HEK293 (cell line): ENCODE results near the gene DDAH1.

ENCODE experiments used
- CTCF ChIA-PET: fragments of 350-600 bp; formaldehyde crosslinking; extraction: SDS; loops from one replicate; lab custom pipeline; 2021; ENCODE audit warnings: antibody characterized with exemption; lab: Yijun Ruan, JAX
- POLR2A ChIA-PET: fragments of 300-600 bp; formaldehyde crosslinking; extraction: SDS; loops from one replicate; lab custom pipeline; 2020; ENCODE audit warnings: antibody characterized with exemption, inconsistent platforms; lab: Yijun Ruan, JAX
- H3K27ac ChIP-seq: fragments of 200-500 bp; sonication (Bioruptor generic); 2 replicates; pipeline ENCODE4 v1.5.1; 2014; ENCODE audit warnings: low read depth, low read length, control low read depth, inconsistent platforms; ENCODE audit errors: extremely low read depth
- H3K36me3 ChIP-seq, 2 experiments: fragments of 200-500 bp in 1 of 2; sonication (Bioruptor generic) in 1 of 2; 1 replicate in 1 of 2; 2 replicates in 1 of 2; pipeline ENCODE4 v1.5.1; 2014 to 2017; ENCODE audit warnings: inconsistent platforms in 2 of 2, low read length in 2 of 2; ENCODE audit not compliant: control insufficient read depth in 2 of 2, insufficient read depth in 1 of 2
- H3K4me1 ChIP-seq: fragments of 200-500 bp; sonication (Bioruptor generic); 2 replicates; pipeline ENCODE4 v1.5.1; 2014; ENCODE audit warnings: mild to moderate bottlenecking, low read length, inconsistent platforms; ENCODE audit not compliant: control insufficient read depth, insufficient read depth
- H3K4me3 ChIP-seq: 2 replicates; pipeline ENCODE4 v1.5.1; 2011; ENCODE audit warnings: low read depth, mild to moderate bottlenecking, control low read depth, low read length, moderate library complexity
- H3K9me3 ChIP-seq: fragments of 200-500 bp; sonication (Bioruptor generic); 2 replicates; pipeline ENCODE4 v1.5.1; 2014; ENCODE audit warnings: low read depth, low read length, inconsistent platforms; ENCODE audit not compliant: control insufficient read depth, insufficient read depth
- SP2 ChIP-seq: fragments of 450-650 bp; formaldehyde crosslinking; IDR thresholded peaks from 2 replicates; pipeline ENCODE4 v1.5.1; 2016; ENCODE audit warnings: missing biosample characterization, missing genetic modification characterization
- ZBTB17 ChIP-seq: fragments of 450-650 bp; formaldehyde crosslinking; IDR thresholded peaks from 2 replicates; pipeline ENCODE4 v1.5.1; 2016; ENCODE audit warnings: missing biosample characterization, missing genetic modification characterization
- ZBTB48 ChIP-seq: fragments of 450-650 bp; formaldehyde crosslinking; IDR thresholded peaks from 2 replicates; pipeline ENCODE4 v1.5.1; 2016; ENCODE audit warnings: missing biosample characterization, missing genetic modification characterization
- ZNF114 ChIP-seq: fragments of 450-650 bp; formaldehyde crosslinking; IDR thresholded peaks from 2 replicates; pipeline ENCODE4 v1.5.0; 2017; ENCODE audit warnings: missing biosample characterization, missing genetic modification characterization
- ZNF341 ChIP-seq: fragments of 450-650 bp; formaldehyde crosslinking; IDR thresholded peaks from 2 replicates; pipeline ENCODE4; 2016; ENCODE audit warnings: low read depth, missing biosample characterization, missing genetic modification characterization
- ZNF416 ChIP-seq: fragments of 450-650 bp; formaldehyde crosslinking; IDR thresholded peaks from 2 replicates; pipeline ENCODE4 v1.5.1; 2016; ENCODE audit warnings: missing biosample characterization, missing genetic modification characterization
- ZNF473 ChIP-seq: fragments of 450-650 bp; formaldehyde crosslinking; IDR thresholded peaks from 2 replicates; pipeline ENCODE4 v1.5.1; 2017; ENCODE audit warnings: missing biosample characterization, missing genetic modification characterization
- ZNF558 ChIP-seq: fragments of 450-650 bp; formaldehyde crosslinking; IDR thresholded peaks from 2 replicates; pipeline ENCODE4 v1.5.1; 2016; ENCODE audit warnings: missing biosample characterization, missing genetic modification characterization
- ZNF791 ChIP-seq: fragments of 450-650 bp; formaldehyde crosslinking; IDR thresholded peaks from 2 replicates; pipeline ENCODE4 v1.5.1; 2016; ENCODE audit warnings: missing biosample characterization, missing genetic modification characterization
- ZSCAN16 ChIP-seq: fragments of 450-650 bp; formaldehyde crosslinking; IDR thresholded peaks from 2 replicates; pipeline ENCODE4 v1.5.1; 2016; ENCODE audit warnings: missing biosample characterization, missing genetic modification characterization
- TF ChIP-seq, protein P1 (sequence below): fragments of 450-650 bp; formaldehyde crosslinking; IDR thresholded peaks from 2 replicates; pipeline ENCODE4 v1.5.1; 2016; ENCODE audit warnings: missing biosample characterization, missing genetic modification characterization, low read depth
- TF ChIP-seq, protein P2 (sequence below): fragments of 450-650 bp; formaldehyde crosslinking; IDR thresholded peaks from 2 replicates; pipeline ENCODE4 v1.5.1; 2017; ENCODE audit warnings: missing biosample characterization, missing genetic modification characterization
- TF ChIP-seq, protein P3 (sequence below): fragments of 450-650 bp; formaldehyde crosslinking; IDR thresholded peaks from 2 replicates; pipeline ENCODE4 v1.5.1; 2016; ENCODE audit warnings: missing biosample characterization, missing genetic modification characterization, borderline replicate concordance
- TF ChIP-seq, protein P4 (sequence below): fragments of 450-650 bp; formaldehyde crosslinking; IDR thresholded peaks from 2 replicates; pipeline ENCODE4 v1.5.1; 2016; ENCODE audit warnings: missing biosample characterization, missing genetic modification characterization

The DDAH1 gene

DNA sequence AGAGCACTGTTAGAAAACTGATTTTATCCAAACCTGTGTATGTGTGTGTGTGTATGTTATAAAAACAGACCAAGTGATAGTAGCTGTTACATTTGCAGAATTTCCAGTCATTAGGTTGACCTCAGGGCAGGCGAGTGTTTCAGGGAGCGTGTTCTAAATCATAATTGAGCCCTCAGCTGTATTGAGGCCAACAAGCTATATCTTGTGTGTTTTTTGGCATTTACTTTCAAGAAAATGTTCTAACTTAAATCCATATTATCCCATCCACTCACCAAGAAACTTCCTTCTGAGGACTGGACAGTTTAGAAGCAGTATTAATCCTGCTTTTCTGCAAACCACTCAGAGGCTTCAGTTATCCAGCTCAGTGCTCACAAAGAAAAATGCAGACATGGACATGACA, 12.0 kb downstream of the DDAH1 start:
- Histone ChIP-seq H3K9me3 (no peaks in the 10 kb centered on the region), H3K36me3 (no peaks in the 10 kb centered on the region), H3K4me3 (no peak overlapping the region)
- TF ChIP-seq ZNF791 (tag by site-specific recombination) (no peak), ZNF114 (no peak), ZBTB17 (tag by site-specific recombination) (no peak), ZBTB48 (tag by site-specific recombination) (no peak), ZSCAN16 (tag by site-specific recombination) (no peak)
- TF ChIP-seq, protein P1, sequence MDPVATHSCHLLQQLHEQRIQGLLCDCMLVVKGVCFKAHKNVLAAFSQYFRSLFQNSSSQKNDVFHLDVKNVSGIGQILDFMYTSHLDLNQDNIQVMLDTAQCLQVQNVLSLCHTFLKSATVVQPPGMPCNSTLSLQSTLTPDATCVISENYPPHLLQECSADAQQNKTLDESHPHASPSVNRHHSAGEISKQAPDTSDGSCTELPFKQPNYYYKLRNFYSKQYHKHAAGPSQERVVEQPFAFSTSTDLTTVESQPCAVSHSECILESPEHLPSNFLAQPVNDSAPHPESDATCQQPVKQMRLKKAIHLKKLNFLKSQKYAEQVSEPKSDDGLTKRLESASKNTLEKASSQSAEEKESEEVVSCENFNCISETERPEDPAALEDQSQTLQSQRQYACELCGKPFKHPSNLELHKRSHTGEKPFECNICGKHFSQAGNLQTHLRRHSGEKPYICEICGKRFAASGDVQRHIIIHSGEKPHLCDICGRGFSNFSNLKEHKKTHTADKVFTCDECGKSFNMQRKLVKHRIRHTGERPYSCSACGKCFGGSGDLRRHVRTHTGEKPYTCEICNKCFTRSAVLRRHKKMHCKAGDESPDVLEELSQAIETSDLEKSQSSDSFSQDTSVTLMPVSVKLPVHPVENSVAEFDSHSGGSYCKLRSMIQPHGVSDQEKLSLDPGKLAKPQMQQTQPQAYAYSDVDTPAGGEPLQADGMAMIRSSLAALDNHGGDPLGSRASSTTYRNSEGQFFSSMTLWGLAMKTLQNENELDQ = no peak
- TF ChIP-seq, protein P2, sequence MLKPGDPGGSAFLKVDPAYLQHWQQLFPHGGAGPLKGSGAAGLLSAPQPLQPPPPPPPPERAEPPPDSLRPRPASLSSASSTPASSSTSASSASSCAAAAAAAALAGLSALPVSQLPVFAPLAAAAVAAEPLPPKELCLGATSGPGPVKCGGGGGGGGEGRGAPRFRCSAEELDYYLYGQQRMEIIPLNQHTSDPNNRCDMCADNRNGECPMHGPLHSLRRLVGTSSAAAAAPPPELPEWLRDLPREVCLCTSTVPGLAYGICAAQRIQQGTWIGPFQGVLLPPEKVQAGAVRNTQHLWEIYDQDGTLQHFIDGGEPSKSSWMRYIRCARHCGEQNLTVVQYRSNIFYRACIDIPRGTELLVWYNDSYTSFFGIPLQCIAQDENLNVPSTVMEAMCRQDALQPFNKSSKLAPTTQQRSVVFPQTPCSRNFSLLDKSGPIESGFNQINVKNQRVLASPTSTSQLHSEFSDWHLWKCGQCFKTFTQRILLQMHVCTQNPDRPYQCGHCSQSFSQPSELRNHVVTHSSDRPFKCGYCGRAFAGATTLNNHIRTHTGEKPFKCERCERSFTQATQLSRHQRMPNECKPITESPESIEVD (tag by site-specific recombination) = 0 out of 2 replicates have a peak, but pooled peaks have one; percentile 16
- TF ChIP-seq, all 188 proteins: peak for 1
- Histone ChIP-seq H3K27ac (no peak overlapping the region), H3K4me1 (peaks cover 3% of the 10 kb centered on the region; the same call in 1 of the 2 replicates)
- POLR2A ChIA-PET = interaction anchor here (1.0 kb wide), 1 partner anchor 11 kb away, joined by 4 read pairs; no protein-coding TSS in a partner anchor
- CTCF ChIA-PET = interaction anchor here (0.5 to 1.3 kb wide), 3 partner anchors 12 to 144 kb away, joined by 3 to 4 read pairs (median 3); no protein-coding TSS in a partner anchor

DNA sequence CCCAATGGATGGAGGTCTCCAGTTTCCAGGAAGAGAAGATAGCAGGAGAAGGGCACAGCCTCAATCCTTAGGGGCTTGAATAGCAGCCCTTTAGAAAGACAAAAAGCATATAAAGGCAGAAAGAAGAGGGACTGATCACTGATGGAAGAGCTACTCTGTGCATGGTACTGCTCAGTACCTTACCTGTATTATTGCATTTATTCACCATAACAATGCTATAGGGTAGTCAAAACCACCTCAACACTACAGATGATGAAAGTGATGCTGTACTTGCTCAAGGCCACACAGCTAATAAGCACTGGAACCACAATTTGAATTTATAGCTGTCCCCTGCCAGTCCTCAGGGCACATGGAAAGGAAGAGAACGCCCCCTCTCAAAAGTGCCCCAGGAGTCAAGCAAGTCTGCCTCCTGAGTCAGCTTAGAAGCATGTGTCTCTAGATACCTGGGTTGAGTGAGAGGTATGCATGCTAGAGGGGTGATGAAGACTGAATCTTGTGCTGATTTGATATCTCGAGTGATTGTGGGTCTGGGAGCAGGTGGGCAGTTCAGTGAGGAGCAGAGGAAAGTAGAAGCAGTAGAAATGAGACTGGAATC, 13.6 kb downstream of the DDAH1 start:
- H3K4me1 ChIP-seq = peaks cover 3% of the 10 kb centered on the region; the same call in 1 of the 2 replicates
- ChIA-PET POLR2A (no interaction called here), CTCF (interaction anchor here (0.6 to 1.7 kb wide), 3 partner anchors 15 to 143 kb away, joined by 4 to 6 read pairs (median 4); no protein-coding TSS in a partner anchor)
- no peak overlapping the region for H3K4me3 ChIP-seq
- H3K36me3 ChIP-seq = no peaks in the 10 kb centered on the region
- TF ChIP-seq ZNF558 (tag by site-specific recombination) (no peak), ZNF341 (tag by site-specific recombination) (no peak), ZNF416 (no peak), SP2 (tag by site-specific recombination) (no peak), ZNF473 (no peak), ZBTB17 (tag by site-specific recombination) (no peak)
- TF ChIP-seq, protein P3, sequence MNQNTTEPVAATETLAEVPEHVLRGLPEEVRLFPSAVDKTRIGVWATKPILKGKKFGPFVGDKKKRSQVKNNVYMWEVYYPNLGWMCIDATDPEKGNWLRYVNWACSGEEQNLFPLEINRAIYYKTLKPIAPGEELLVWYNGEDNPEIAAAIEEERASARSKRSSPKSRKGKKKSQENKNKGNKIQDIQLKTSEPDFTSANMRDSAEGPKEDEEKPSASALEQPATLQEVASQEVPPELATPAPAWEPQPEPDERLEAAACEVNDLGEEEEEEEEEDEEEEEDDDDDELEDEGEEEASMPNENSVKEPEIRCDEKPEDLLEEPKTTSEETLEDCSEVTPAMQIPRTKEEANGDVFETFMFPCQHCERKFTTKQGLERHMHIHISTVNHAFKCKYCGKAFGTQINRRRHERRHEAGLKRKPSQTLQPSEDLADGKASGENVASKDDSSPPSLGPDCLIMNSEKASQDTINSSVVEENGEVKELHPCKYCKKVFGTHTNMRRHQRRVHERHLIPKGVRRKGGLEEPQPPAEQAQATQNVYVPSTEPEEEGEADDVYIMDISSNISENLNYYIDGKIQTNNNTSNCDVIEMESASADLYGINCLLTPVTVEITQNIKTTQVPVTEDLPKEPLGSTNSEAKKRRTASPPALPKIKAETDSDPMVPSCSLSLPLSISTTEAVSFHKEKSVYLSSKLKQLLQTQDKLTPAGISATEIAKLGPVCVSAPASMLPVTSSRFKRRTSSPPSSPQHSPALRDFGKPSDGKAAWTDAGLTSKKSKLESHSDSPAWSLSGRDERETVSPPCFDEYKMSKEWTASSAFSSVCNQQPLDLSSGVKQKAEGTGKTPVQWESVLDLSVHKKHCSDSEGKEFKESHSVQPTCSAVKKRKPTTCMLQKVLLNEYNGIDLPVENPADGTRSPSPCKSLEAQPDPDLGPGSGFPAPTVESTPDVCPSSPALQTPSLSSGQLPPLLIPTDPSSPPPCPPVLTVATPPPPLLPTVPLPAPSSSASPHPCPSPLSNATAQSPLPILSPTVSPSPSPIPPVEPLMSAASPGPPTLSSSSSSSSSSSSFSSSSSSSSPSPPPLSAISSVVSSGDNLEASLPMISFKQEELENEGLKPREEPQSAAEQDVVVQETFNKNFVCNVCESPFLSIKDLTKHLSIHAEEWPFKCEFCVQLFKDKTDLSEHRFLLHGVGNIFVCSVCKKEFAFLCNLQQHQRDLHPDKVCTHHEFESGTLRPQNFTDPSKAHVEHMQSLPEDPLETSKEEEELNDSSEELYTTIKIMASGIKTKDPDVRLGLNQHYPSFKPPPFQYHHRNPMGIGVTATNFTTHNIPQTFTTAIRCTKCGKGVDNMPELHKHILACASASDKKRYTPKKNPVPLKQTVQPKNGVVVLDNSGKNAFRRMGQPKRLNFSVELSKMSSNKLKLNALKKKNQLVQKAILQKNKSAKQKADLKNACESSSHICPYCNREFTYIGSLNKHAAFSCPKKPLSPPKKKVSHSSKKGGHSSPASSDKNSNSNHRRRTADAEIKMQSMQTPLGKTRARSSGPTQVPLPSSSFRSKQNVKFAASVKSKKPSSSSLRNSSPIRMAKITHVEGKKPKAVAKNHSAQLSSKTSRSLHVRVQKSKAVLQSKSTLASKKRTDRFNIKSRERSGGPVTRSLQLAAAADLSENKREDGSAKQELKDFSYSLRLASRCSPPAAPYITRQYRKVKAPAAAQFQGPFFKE (tag by site-specific recombination) = no peak
- TF ChIP-seq, protein P4, sequence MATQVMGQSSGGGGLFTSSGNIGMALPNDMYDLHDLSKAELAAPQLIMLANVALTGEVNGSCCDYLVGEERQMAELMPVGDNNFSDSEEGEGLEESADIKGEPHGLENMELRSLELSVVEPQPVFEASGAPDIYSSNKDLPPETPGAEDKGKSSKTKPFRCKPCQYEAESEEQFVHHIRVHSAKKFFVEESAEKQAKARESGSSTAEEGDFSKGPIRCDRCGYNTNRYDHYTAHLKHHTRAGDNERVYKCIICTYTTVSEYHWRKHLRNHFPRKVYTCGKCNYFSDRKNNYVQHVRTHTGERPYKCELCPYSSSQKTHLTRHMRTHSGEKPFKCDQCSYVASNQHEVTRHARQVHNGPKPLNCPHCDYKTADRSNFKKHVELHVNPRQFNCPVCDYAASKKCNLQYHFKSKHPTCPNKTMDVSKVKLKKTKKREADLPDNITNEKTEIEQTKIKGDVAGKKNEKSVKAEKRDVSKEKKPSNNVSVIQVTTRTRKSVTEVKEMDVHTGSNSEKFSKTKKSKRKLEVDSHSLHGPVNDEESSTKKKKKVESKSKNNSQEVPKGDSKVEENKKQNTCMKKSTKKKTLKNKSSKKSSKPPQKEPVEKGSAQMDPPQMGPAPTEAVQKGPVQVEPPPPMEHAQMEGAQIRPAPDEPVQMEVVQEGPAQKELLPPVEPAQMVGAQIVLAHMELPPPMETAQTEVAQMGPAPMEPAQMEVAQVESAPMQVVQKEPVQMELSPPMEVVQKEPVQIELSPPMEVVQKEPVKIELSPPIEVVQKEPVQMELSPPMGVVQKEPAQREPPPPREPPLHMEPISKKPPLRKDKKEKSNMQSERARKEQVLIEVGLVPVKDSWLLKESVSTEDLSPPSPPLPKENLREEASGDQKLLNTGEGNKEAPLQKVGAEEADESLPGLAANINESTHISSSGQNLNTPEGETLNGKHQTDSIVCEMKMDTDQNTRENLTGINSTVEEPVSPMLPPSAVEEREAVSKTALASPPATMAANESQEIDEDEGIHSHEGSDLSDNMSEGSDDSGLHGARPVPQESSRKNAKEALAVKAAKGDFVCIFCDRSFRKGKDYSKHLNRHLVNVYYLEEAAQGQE = no peak
- no peaks in the 10 kb centered on the region for H3K9me3 ChIP-seq
- no peak overlapping the region for H3K27ac ChIP-seq
